Thoracic aorta (tissue), 2 donors: ENCODE measurements around the gene TOPAZ1. TPM values are rescaled to one million over a fixed set of nuclear protein-coding genes. Genes with fewer than 3 reads are reported as not detected.
"Not testable (repeated sequence)": the region's sequence is repeated elsewhere in the genome, so short reads cannot be mapped to it uniquely, and the experiment has no call there.

Experiments used
- ATAC-seq: fragments of 150-250 bp; one replicate; pipeline ENCODE4 v1.8.0; 2017; ENCODE audit warnings: low read depth; ENCODE audit not compliant: insufficient number of reproducible peaks, low FRiP score
- DNase-seq: peaks from one replicate; pipeline ENCODE4 v3.0.0-alpha.2; 2020; ENCODE audit warnings: low spot score
- H3K27ac ChIP-seq, 2 donors: fragments of 200-600 bp; sonication (generic); 1 replicate in 1 of 2; 2 replicates in 1 of 2; pipeline ENCODE4 v1.5.1; 2016; ENCODE audit warnings: mild to moderate bottlenecking in 2 of 2, moderate library complexity in 2 of 2
- H3K27me3 ChIP-seq: fragments of 200-600 bp; sonication (generic); replicated peaks from 2 replicates; pipeline ENCODE4 v1.6.0; 2016; ENCODE audit warnings: mild to moderate bottlenecking; ENCODE audit not compliant: insufficient read depth
- H3K36me3 ChIP-seq: fragments of 200-600 bp; sonication (generic); one replicate; pipeline ENCODE4 v1.5.1; 2016
- H3K4me1 ChIP-seq, 2 donors: fragments of 200-600 bp; sonication (generic); 1 replicate in 1 of 2; 2 replicates in 1 of 2; pipeline versions ENCODE4 v1.5.1 to v1.6.0; 2016; ENCODE audit warnings: low read depth in 2 of 2, mild to moderate bottlenecking in 1 of 2; ENCODE audit not compliant: control insufficient read depth in 1 of 2
- H3K4me3 ChIP-seq: fragments of 200-600 bp; sonication (generic); 2 replicates; pipeline ENCODE4 v1.5.1; 2016; ENCODE audit warnings: mild to moderate bottlenecking
- H3K9me3 ChIP-seq: fragments of 200-600 bp; sonication (generic); 2 replicates; pipeline ENCODE4 v1.5.1; 2016
- CTCF ChIP-seq: fragments of 200-600 bp; sonication (generic); IDR thresholded peaks from one replicate; pipeline ENCODE4 v1.5.1; 2019; ENCODE audit warnings: antibody characterized with exemption
- total RNA-seq, 2 donors: library from RNA; depleted of rRNA; stranded (reverse); fragments of >200 nt; gene quantifications; one replicate each; pipeline versions ENCODE4 v1.1.0 to v1.2.3, GENCODE V29; 2016

Gene TOPAZ1
- total RNA-seq, 2 donors from 2014 or later, result not detected

DNA sequence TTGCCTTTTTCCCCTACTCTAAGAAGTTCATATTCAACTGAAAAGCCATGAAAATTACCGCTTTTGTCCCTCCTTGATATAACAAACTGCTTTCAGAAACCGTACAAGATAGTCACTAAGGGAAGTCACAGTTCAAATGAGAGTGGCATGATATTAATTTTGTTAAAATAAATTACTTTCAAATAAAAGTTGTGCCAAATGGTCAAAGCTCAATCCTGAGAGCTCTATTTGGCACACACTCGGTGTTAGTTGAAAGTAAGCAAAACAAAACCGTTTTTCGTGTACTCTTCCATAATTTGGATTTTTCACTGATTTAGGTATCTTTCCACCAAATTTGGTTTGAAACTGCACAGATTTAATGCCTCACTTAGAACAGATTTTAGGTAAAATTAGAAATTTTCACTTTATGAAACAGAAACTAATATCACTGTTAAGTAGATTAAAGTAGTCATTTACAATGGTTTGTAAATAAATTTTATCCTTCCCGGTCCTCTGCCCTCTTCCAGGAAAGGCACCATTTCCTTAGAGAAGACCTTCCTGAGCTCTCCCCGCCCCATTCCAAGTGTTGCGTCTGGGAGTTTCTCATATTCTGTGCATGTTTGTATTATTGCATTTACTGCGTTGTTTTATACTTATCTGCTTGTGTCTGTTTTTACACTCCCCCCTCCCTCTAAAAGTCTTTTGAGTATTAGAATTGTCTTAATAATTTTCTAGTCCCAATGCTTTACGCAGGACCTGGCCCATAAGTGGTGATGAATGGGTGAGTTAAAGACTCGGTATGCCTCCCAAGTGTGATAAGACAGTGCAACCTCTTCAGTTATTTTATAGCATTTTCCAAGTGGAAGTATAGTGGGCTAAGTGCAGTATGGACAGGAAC is 97.7 kb downstream of the TOPAZ1 start:
- Histone ChIP-seq H3K36me3 (no peaks in the 10 kb centered on the region), H3K9me3 (no peaks in the 10 kb centered on the region), H3K4me1 (peaks cover 24 to 46% of the 10 kb centered on the region in 2 donors), H3K4me3 (peak overlapping the region; percentile 83), H3K27me3 (no peaks in the 10 kb centered on the region), H3K27ac (peak overlapping the region; percentile 89 to 98)
- TF ChIP-seq CTCF, result no peak
- no peak for ATAC-seq
- DNase-seq, result no peak

GRCh38 chr3:44340058-44340395 is 98.3 kb downstream of the TOPAZ1 start:
- ATAC-seq (no peak), DNase-seq (no peak)
- peak overlapping the region; percentile 89 to 98 for H3K27ac ChIP-seq
- H3K4me3 ChIP-seq, result peak overlapping the region; percentile 83
- TF ChIP-seq CTCF, result no peak
- no peaks in the 10 kb centered on the region for H3K27me3 ChIP-seq
- H3K9me3 ChIP-seq, result no peaks in the 10 kb centered on the region
- H3K4me1 ChIP-seq, result peaks cover 24 to 46% of the 10 kb centered on the region in 2 donors
- H3K36me3 ChIP-seq, result no peaks in the 10 kb centered on the region

DNA sequence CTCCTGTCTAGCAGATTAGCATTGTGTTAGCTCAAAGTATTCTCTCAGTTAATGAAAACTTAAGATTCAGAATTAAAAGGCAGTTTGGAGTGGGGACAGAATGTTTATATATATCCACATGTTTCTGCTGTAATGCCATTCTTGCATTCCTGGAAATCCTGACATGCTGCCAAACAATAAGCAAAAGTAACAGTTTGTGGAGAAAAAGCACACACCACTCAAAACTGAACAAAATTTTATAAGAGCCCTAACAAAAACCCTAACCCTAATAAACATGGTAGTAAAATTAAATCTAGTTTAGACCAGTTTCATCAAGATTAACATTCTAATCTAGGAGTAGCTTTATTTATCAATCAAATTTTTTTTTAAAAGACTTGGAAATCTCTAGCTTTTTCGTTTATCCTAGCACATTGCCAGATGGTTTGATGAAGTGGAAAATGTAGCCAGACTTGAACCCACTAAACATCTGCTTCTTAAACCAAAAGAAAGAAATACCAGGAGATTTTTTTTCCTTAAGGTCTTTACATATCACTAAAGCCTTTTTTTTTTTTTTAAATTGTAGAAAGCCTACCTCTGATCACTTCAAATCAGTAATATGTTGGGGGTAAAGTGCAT is 100.6 kb downstream of the TOPAZ1 start:
- ATAC-seq, result no peak
- H3K27ac ChIP-seq, result peak overlapping the region; percentile 55 to 61

DNA sequence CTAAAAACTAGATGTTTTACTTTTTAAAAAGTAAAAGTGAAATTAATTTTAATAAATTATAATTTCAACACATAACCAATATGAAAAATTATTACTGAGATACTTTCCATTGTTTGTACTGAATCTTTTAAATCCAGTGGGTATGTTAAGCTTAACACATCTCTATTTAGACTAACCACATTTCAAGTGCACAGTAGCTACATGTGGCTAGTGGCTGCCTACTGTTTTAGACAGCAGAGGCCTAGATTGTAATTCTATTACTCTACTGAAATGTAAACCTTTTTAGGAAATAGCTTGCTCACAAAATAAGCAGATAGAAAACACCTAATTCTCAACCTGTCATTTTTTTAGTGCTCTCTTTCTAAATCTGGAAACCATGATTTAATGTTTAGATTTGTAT is 101.7 kb downstream of the TOPAZ1 start:
- TF ChIP-seq CTCF, result no peak
- Histone ChIP-seq H3K27me3 (no peaks in the 10 kb centered on the region), H3K9me3 (no peaks in the 10 kb centered on the region), H3K4me3 (no peak overlapping the region), H3K36me3 (no peaks in the 10 kb centered on the region), H3K4me1 (peaks cover 24 to 35% of the 10 kb centered on the region in 2 donors), H3K27ac (no peak overlapping the region)
- no peak for ATAC-seq
- no peak for DNase-seq

More for the DNA sequence above, 100.6 kb downstream of the TOPAZ1 start:
- Histone ChIP-seq H3K36me3 (no peaks in the 10 kb centered on the region), H3K4me1 (peaks cover 24 to 39% of the 10 kb centered on the region in 2 donors), H3K9me3 (no peaks in the 10 kb centered on the region), H3K4me3 (peak overlapping the region; percentile 21), H3K27me3 (no peaks in the 10 kb centered on the region)
- no peak for TF ChIP-seq CTCF
- no peak for DNase-seq

DNA sequence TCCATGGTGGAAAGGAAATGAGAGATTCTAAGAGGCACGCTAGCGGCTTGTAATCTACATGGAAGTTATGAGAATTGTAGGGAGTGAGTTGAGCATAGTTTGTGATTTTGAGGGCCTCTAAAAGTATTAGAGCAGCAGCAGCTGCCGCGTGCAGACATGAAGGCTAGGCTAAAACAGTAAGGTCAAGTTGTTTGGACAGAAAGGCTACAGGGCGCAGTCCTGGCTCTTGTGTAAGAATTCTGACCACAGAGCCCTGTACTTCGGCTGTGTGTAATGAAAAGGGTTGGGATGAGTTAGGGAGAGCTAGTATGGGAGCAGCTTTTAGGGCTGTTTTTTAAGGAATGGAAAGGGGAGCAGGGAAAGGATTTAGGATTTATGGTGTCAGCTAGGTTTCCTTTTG is 104.9 kb downstream of the TOPAZ1 start:
- peaks cover 13% of the 10 kb centered on the region in 2 donors for H3K4me1 ChIP-seq
- ATAC-seq, H3K36me3 ChIP-seq, DNase-seq, H3K4me3 ChIP-seq, H3K27me3 ChIP-seq, H3K9me3 ChIP-seq, H3K27ac ChIP-seq: not testable (repeated sequence)
